Measurements from ENCODE around the gene TFIP11.

TFIP11 gene

GRCh38 chr22:26554956-26555355, 42.7 kb upstream of the TFIP11 start:
- no peak overlapping the region for H3K27ac ChIP-seq
- TF ChIP-seq CTCF (IDR thresholded peaks at IDR 0.05) (no peak), ZFX (IDR thresholded peaks at IDR 0.05; ENCODE audit: borderline replicate concordance) (no peak)

- H3K27ac ChIP-seq: no peak overlapping the region
- TF ChIP-seq ZFX (IDR thresholded peaks at IDR 0.05; ENCODE audit: borderline replicate concordance): no peak
Observed at GRCh38 chr22:26553056-26553752, 40.9 kb upstream of the TFIP11 start.

- TF ChIP-seq ZFX (IDR thresholded peaks at IDR 0.05; ENCODE audit: borderline replicate concordance) (no peak), CTCF (IDR thresholded peaks at IDR 0.05) (no peak)
- no peak overlapping the region for H3K27ac ChIP-seq
Observed at GRCh38 chr22:26552466-26552865, 40.2 kb upstream of the TFIP11 start.

GRCh38 chr22:26551568-26551967, 39.3 kb upstream of the TFIP11 start:
- no peak overlapping the region for H3K27ac ChIP-seq
- TF ChIP-seq CTCF (IDR thresholded peaks at IDR 0.05) (no peak), ZFX (IDR thresholded peaks at IDR 0.05; ENCODE audit: borderline replicate concordance) (no peak)

GRCh38 chr22:26550498-26551033, 38.3 kb upstream of the TFIP11 start:
- TF ChIP-seq ZFX (IDR thresholded peaks at IDR 0.05; ENCODE audit: borderline replicate concordance) (no peak), CTCF (IDR thresholded peaks at IDR 0.05) (no peak)
- H3K27ac ChIP-seq: no peak overlapping the region

- no peak overlapping the region for H3K27ac ChIP-seq
- TF ChIP-seq ZFX (IDR thresholded peaks at IDR 0.05; ENCODE audit: borderline replicate concordance) (no peak), CTCF (IDR thresholded peaks at IDR 0.05) (no peak)
Observed at GRCh38 chr22:26549902-26550497, 37.7 kb upstream of the TFIP11 start.

GRCh38 chr22:26548984-26549383, 36.7 kb upstream of the TFIP11 start:
- H3K27ac ChIP-seq: no peak overlapping the region

More at GRCh38 chr22:26548984-26549383, 36.7 kb upstream of the TFIP11 start:
- TF ChIP-seq CTCF (IDR thresholded peaks at IDR 0.05) (no peak), ZFX (IDR thresholded peaks at IDR 0.05; ENCODE audit: borderline replicate concordance) (no peak)

Measured in 22Rv1 (cell line).